IPS DF 4.7 (cell line): Measurements from ENCODE around the gene SLC26A6.

ENCODE experiments used
- DNase-seq: peaks from one replicate; pipeline ENCODE4 v3.0.0-alpha.2; 2013; ENCODE audit warnings: low spot score; ENCODE audit errors: extremely low read depth

Gene SLC26A6

DNA sequence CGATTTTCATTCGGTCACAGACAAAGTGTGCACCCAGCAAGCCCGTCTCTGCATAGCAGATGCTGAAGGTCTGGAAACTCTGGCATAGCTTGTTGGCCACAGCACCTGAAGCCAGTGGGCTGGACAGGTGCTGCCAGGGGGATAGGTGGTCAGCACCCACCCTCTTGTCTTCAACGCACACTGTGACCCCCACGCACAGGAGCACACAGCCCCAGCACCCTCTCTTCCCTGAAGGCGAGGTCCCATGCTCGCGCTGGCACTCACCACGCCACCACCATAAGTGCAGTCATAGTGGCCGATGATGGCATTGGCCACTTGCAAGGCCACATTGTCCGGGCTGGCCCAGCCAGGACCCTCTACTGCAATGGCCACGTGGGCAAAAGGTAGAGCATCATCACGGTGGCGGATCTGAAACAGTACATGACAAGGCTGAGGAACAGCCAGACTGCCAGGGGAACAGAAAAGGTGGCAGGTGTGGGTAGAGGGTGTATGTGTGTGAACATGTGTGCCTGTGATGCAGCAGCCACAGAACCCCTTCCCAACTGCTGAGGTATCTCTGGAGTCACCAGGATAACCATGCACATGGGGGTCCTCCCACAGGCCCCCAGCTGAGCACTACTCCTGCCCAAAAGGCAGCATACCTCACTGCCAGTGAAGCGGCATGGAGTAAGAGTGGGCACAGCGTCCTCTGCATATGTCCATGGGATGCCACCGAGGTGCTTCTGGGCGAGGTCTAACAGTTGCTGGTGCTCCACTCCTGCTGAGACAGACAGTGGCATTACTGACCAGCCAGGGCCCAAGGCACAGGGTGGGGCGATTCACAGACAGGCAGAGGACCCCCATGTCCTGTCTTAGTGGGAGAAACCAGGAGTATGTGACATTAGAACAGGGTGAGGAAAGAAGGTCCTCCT lies 34.3 kb downstream of the SLC26A6 start:
- no peak for DNase-seq

DNA sequence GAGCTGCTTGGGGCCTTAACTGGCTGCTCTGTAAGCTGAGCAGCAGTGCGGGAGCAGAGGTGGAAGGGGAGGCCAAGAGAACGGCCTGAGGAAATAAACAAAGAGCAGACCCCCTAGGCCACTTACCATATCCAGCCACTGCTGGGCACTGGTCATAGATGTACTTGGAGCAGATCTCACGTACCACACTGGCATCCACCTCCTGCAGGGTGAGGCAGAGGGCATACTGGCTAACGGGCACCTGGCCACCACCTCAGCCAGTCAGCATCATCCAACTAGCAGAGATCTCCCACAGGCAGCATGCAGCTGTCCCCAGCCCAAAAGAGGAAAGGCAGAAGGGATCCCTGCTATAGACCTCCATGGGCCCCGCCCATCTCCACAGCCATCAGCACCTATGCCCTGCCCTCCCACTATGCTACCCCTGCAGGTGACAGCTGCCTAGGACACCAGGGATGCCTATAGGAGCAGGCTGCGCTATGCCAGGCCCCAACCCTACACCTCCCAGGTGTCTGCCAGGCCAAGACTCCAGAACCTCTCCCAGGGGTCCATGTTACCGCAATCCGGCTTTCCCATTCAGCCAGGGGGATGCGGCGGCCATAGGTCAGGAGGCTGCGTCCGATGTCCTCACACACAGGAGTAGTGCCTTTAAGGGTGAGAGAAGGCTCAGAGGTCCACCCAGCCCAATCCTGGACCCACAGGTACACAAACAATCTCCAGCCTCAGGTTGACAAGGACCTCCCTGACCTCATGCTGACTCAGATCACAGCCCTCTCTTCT lies 35.6 kb downstream of the SLC26A6 start:
- no peak for DNase-seq

DNA sequence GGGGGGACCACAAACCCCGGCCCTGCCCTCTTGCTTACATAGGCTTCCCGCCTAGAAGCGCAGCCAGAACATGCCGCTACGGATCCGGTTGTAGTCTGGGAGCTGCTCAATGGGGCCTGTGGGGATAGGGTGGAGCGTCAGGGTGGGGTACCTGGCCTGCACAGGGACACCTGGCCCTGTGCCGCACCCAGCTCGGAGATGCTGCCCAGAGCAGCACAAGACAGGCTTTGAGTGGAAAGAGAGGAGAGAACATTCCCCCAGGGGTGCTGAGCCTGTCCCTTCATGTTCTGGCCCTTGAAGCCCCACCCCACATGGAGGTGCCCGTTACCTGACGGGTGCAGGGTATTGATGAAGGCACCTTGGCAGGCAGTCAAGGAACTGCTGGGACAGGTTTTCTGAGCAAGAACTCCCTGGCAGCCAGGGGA lies 36.2 kb downstream of the SLC26A6 start:
- DNase-seq: no peak

DNA sequence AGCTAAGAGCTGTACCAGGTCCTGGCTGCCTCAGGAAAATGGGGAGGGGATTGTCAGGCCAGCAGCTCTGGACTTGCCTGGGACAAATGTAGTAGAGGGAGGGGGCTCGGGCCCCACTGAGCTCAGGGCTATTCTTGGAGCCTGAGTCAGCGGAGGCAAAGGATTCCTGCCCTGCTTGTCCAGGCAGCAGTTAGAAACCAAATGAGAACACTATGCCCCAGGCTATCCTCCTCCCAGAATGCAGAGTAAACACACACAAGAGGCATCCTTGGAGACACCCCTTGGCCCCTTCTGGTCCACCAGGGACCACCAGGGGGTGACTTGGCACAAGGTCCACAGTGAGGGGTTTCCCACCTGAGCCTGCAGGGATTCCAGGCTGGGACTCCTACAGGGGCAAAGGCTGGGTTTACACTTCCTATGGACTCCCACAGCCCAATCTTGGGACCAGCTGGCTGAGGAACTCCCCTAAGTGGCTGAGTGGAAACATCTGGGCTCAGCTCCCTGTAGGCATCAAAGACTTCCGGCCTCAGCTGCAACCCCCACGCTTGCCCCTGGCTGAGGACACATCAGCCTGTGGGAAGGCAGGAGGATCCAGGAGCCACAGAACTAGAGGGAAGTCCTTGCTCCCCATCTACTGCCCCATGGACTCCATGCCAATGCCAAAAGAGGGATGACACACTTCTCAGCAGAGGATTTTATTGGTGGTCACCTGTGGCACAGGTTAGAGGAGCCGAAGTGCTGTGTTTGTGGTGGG lies 36.8 kb downstream of the SLC26A6 start:
- DNase-seq: no peak

DNA sequence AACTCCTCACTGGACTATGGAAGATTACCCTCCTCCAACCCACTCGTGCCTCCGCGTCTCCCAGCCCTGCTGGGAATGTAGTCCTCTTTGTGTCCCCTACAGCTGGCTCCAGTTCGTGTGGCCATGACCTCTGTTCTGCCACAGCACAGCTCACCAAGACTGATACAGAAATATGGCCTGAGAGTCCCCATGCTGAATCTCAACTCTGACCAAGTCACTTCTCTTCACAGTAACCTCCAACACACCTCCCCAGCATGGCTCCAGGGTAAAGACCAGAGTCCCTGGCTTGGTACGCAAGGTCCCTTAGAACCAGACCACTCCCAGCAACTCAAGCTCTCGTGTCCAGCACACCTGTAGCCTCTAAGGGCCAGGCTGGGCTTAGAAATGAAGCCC lies 37.9 kb downstream of the SLC26A6 start:
- DNase-seq: no peak

DNA sequence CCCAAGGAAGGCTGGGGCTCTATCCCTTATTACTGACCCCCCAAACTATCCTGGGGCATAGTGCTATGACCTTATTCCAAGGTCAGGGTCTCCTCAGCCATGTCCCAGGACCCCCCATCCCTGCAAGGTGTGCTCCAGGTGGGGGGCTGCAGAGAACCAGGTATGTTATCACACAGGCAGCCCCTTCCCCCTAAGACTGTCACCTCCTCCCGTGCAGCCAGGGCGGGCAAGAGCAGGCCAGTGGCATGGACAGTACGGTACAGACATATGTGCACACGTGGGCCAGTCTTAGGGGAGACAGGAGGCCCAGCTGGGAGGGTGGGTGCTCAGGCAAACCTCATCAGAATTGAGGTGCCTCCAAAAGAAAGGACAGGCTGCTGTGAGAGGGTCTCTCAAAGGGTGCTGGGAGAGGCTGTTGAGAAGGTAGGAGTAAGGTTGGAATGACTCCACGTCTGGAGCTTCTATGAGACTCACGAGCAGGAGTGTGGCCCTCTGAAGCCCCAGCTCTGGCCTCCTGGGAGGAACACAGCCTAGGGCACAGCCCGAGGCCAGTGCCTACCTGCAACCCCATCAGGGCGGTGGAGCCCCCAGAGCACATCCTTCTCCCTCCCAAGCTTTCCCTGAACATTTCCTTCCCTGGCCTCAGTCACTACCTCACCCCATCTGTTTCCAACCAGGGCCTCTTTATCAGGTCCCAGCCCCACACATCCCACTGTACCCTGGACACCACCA lies 38.4 kb downstream of the SLC26A6 start:
- DNase-seq: no peak

DNA sequence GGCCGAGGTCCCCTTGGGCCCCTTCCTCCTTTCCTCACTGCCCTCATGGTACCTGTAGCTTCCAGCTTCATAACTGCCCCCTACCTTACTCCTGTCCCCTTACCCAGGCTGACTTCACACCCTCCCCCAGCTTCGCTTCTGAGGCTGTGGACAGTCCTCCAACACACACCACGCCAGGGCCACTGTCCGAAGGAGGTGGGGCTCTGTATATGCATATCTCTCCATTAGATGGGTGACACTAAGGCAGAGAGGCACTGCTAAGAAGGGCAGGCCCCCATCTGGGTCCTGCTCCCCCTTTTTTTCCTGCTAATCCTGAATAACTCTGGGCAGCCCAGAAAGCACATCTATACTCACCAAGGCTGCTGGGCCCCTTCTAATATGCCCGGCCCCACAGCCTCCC lies 39.1 kb downstream of the SLC26A6 start:
- DNase-seq: no peak

DNA sequence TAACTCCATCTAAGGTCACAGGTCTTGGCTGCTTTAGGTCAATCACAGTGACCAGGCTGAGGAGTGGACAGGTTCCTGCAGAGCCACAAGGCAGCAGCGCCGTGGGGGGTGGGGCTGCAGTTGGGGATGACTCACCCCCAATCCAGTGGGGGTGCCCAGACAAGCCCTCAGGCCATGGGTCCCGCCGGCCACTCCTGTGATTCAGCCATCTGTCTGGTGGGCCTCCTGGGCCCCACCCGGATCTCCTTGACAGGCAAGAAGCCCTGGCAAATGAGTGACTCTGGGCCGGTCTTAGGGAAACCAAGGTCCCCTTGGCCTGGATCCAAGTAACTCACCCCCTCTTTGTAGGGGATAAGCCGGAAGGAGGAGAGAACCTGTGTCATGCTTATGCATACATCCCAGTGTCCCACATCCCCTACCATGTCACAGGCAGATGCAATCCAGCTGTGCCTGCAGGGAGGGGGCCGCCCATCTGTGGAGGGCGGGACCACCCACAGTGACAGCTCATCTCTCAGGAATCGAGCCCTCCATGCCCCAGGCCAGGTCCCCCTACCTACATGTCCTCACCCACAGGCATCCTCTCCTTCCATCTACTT lies 39.6 kb downstream of the SLC26A6 start:
- no peak for DNase-seq

DNA sequence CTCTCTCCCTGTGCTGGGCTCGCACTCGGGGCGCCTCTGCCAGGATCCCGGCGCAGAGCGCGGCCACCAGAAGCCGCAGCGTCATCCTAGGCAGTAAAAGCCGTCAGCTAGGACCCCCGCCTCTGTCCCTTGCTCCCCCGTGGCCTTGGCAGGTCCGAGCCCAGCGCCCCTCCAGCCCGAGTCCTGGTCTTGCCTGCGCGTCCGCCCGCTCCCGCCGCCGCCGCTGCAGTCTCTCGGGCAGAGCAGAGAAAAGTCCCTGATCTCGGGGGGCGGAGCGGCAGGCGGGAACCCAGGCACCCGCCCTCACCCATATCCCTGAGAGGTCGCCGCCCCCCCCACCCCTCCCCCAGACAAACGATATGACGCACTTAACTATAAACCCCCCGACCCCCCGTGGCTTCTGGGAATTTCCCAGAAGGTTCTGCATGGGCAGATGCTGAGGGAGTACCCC lies 40.2 kb downstream of the SLC26A6 start, which contains the start of gene COL7A1:
COL7A1 (minus strand) TSS at position 255 of the 451 bp plus-strand sequence; CDS start at position 85, 170 bp downstream.
- no peak for DNase-seq

DNA sequence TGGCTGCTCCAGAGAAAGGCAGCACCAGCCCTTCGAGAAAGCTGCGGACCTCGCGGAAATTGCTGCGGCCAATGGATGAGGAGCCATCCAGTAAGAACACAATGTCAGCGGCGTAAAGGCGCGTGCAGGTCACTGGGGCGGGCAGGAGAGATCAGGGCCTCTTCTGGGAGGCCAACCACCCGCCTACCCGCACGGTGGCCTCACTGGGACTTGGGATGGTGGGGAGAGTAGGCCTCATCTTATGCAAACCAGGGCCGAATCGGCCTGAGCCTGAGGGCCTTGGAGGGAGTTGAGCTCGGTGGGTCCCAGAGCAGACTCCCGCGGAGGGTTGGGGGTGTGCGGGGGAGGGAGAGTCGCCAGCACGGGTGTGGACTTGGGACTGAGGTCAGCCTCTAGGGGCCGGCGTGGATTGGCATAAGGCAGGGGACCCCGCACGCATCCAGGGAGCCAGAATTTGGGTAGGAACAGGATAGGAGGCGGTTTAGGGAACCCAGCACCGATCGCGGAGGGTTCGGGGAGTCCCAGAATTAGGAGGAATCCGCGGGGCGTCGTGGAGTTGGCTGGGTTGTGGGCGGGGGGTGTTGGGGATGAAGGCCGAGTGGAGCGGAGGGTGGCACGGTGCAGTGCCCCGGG lies 40.7 kb downstream of the SLC26A6 start:
- DNase-seq: no peak

DNA sequence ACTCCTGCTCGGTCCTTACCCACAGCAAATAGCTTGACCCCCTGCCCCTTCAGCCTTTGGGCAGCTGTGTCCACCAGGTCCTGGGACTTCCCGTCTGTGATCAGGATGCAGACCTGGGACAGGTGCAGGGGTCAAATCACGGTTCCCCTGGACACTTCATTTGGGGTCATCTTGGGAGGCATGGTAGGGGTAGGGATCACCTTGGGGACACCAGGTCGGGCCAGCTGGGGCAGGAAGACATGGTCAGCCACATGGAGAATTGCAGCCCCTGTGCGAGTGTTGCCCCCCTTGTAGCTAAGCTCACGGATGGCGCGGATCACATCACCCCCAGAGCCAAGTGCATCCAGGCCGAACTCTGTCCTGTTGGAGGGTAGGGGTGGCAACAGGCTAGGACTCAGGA lies 41.9 kb downstream of the SLC26A6 start:
- no peak for DNase-seq

DNA sequence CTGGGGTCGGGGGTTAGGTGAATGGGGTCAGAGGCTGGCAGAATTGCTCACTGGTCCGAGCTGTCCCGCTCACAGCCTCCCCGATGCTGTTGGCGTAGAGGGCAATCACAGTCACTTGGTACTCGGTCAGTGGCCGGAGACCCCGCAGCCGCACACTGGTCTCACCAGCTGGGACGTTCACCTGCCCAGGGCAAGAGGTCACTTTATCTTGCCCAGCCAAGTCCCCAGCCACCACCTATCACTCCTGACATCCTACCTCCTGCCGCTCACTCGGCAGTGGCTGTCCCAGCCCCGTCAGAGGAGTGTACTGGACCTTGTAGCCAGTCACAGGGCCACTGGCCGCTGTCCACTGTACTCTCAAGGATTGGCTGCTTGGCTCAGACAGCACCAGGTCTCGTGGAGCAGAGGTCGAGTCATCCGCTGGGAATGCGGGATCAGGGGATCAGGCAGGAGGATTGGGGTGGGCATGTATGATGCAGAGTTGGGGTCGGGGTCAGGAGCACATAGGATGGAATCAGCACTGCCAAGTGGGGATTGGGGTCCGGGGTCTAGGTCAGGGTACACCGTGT lies 42.7 kb downstream of the SLC26A6 start:
- DNase-seq: no peak

DNA sequence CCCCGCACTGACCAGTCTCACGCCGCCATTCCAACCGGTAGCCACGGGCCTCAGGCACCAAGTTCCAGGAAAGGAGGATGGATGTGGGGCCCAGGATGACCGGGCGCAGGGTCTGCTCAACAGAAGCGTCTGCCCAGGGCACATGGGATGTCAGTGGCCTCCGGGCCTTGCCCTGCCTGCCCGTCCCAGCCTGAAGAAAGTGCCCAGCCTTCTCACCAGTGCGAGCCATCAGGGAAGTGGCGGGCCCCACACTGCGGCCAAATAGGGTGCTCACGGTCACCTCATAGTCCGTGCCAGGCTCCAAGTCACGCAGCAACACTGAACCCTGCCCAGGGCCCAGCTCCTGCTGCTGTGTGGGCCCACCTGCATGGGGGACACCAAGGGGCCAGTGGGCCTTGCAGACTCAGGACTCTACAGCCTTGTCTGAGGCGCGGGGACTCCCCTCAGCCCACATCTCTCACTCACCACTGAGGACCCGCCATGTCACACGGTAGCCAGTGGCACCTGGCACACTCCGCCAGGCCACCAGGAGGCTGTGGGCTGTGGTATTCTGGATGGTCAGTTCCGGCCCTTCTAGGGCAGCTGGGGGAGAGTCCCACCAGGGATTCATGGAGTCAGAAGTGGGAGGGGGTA lies 43.3 kb downstream of the SLC26A6 start:
- DNase-seq: no peak

DNA sequence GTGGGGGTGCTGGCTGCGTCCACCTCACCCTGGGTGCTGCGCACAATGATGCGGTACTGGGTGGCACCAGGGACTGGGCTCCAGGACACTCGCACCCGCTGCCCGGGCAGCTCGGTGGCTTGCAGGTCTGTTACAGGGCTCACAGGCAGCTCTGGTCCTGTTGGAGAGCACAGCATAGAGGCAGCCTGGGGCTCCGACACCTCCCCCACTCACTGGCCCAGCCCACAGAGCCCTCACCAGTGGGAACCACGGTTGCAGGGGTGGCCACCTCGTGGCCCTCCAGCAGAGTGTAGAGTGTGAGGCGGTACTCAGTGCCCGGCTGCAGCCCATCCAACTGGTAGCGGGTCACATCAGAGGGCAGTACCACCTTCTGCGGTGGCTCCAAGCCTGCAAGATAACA lies 43.8 kb downstream of the SLC26A6 start:
- no peak for DNase-seq

DNA sequence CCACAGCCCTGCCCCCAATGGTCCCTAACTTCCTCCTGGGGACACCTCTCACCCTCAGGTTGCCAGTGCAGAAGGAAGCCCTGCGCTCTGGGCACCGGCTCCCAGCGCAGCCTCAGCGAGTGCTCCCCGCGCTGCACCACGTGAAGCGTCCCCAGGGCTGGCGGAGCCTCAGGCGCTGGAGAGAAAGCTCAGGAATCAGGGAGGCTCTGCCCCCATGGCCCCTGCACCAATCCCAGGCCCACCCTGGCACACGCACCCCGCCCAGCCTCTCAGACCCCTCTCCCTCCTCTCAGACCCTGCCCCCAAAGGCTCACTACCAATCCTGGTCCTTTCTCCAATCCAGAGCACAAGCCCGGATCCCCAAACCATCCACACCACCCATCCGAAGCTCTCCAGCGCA lies 47.0 kb downstream of the SLC26A6 start:
- no peak for DNase-seq

DNA sequence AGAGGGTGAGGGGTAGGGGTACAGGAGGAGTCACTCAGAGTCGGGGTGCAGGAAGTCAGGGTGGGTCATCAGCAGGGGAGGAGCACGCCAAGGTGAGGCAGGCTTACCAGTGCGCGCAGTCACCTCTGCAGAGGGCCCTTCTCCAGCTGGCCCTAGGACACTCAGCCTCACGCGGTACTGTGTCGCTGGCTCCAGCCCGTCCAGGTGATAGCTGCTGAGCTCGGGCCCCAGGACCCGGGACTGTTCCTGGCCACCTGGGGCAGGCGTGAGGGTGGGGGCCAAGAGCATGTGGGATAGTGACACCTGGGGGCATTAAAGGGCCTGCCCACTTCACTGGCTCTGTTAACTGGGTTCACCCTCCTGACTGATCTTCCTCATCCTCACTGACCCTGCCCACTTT lies 47.6 kb downstream of the SLC26A6 start:
- DNase-seq: no peak

DNA sequence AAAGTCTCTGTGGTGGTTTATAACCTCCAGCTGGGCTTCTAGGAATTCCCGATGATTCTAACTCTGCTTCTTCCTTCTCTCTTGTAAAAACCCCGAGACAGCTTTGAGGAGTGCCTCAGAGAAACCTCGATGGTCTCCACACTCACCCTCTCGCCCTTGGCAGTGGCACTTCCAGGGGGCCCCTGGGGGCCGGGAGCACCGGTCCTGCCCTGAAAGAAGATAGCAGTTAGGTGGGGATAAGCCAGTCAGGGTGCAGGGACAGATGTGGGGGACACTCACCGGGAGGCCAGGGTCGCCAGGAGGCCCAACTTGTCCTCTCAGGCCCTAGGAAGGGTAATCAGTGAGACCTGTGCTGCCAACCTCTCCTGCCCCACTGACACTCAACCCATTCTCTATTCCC lies 49.9 kb downstream of the SLC26A6 start:
- DNase-seq: no peak

DNA sequence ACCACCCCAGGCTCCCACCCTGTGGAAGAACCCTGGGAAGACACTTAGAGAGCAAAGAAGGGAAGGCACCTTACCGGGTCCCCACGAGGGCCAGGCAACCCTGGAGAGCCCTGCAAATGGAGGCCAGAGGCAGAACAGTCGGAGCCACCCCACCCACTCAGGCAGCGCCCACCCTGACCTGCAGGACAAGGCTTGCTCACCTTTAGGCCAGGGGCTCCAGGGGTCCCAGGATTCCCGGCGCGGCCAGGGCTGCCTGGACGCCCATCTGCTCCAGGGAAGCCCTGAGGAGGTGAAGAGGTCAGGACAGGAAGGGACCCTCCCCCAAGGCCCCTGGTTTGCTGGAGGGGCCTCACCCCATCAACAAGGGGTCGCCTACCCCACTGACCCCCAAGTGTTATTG lies 50.4 kb downstream of the SLC26A6 start:
- DNase-seq: no peak
